ENCODE measurements around the gene RAB3D. TPM values are rescaled to one million over a fixed set of nuclear protein-coding genes. Genes with fewer than 3 reads are reported as not detected.

Gene RAB3D
- polyA plus RNA-seq, 1 donor = 15.2 TPM

Other genes with a start within 250 kb of the RAB3D start
- gene SPC24, start 183.9 kb downstream of the RAB3D start, polyA plus RNA-seq (ENCODE audit: insufficient read length) = 25.5 TPM
- gene KANK2, start 142.1 kb downstream of the RAB3D start, polyA plus RNA-seq (ENCODE audit: insufficient read length) = 117 TPM
- 0.62 TPM for gene ANGPTL8, start 100.0 kb downstream of the RAB3D start, polyA plus RNA-seq (ENCODE audit: insufficient read length)
- 49.3 TPM for gene DOCK6, start 77.1 kb downstream of the RAB3D start, polyA plus RNA-seq (ENCODE audit: insufficient read length)
- gene TSPAN16, start 43.5 kb downstream of the RAB3D start, polyA plus RNA-seq (ENCODE audit: insufficient read length) = not detected
- 121 TPM for gene TMEM205, start 6.6 kb upstream of the RAB3D start, polyA plus RNA-seq (ENCODE audit: insufficient read length)
- 30.3 TPM for gene CCDC159, start 6.9 kb upstream of the RAB3D start, polyA plus RNA-seq (ENCODE audit: insufficient read length)
- 10.5 TPM for gene PLPPR2, start 15.8 kb upstream of the RAB3D start, polyA plus RNA-seq (ENCODE audit: insufficient read length)
- gene SWSAP1, start 35.0 kb upstream of the RAB3D start, polyA plus RNA-seq (ENCODE audit: insufficient read length) = 2.7 TPM
- gene EPOR, start 44.7 kb upstream of the RAB3D start, polyA plus RNA-seq (ENCODE audit: insufficient read length) = 21.3 TPM
- 99.4 TPM for gene RGL3, start 79.7 kb upstream of the RAB3D start, polyA plus RNA-seq (ENCODE audit: insufficient read length)
- gene ODAD3, start 95.5 kb upstream of the RAB3D start, polyA plus RNA-seq (ENCODE audit: insufficient read length) = 1.4 TPM
- gene PRKCSH, start 96.0 kb upstream of the RAB3D start, polyA plus RNA-seq (ENCODE audit: insufficient read length) = 321 TPM
- 0.05 TPM for gene ELAVL3, start 141.4 kb upstream of the RAB3D start, polyA plus RNA-seq (ENCODE audit: insufficient read length)
- gene ZNF653, start 166.2 kb upstream of the RAB3D start, polyA plus RNA-seq (ENCODE audit: insufficient read length) = 9.6 TPM
- gene ECSIT, start 189.5 kb upstream of the RAB3D start, polyA plus RNA-seq (ENCODE audit: insufficient read length) = 31.0 TPM
- gene CNN1, start 199.2 kb upstream of the RAB3D start, polyA plus RNA-seq (ENCODE audit: insufficient read length) = 3.0 TPM
- gene ELOF1, start 219.6 kb upstream of the RAB3D start, polyA plus RNA-seq (ENCODE audit: insufficient read length) = 42.3 TPM
- gene ACP5, start 238.0 kb upstream of the RAB3D start, polyA plus RNA-seq (ENCODE audit: insufficient read length) = 10.0 TPM